Neuron (in vitro differentiated cells): Measurements from ENCODE around the gene ARL3.

ENCODE experiments used
- H2AFZ ChIP-seq: one replicate; pipeline ENCODE4 v1.6.1; 2013; ENCODE audit warnings: low read depth, mild to moderate bottlenecking, inconsistent platforms, low read length, moderate library complexity
- H3K27me3 ChIP-seq: one replicate; pipeline ENCODE4 v1.6.1; 2013; ENCODE audit warnings: low read length; ENCODE audit not compliant: insufficient read depth
- H3K36me3 ChIP-seq: one replicate; pipeline ENCODE4 v1.6.1; 2013; ENCODE audit warnings: low read length; ENCODE audit not compliant: insufficient read depth
- H3K4me1 ChIP-seq: one replicate; pipeline ENCODE4 v1.6.1; 2013; ENCODE audit warnings: low read length; ENCODE audit not compliant: insufficient read depth
- H3K4me3 ChIP-seq: 2 replicates; pipeline ENCODE4 v1.5.1; 2013; ENCODE audit warnings: mild to moderate bottlenecking, low read length, moderate library complexity
- H3K9me3 ChIP-seq: one replicate; pipeline ENCODE4 v1.6.1; 2013; ENCODE audit warnings: low read length

The ARL3 gene

GRCh38 chr10:102656791-102657371 is 57.3 kb downstream of the ARL3 start:
- no peaks in the 10 kb centered on the region for H3K27me3 ChIP-seq
- peaks cover 19% of the 10 kb centered on the region for H3K4me1 ChIP-seq
- H3K9me3 ChIP-seq = no peaks in the 10 kb centered on the region
- H3K36me3 ChIP-seq = peaks cover 63% of the 10 kb centered on the region
- H3K4me3 ChIP-seq = no peak overlapping the region
- H2AFZ ChIP-seq = no peak overlapping the region

DNA sequence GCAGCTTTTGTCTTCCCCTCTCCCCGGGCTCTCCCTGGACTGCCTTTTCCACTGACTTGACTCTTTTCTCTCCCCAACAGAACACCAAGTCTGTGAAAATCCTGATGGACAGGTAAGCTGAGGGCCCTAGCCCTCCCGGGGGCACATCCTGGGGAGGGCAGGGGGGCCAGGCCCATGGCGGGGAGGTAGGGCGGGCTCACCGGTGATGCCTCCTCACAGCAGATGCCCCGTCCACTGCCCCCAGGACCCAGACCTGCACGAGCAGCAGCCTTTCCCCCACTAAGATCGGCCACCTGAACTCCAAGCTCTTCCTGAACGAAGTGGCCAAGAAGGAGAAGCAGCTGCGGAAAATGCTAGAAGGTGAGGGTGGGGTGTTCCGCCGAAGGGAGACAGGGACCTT is 58.2 kb downstream of the ARL3 start:
- peaks cover 71% of the 10 kb centered on the region for H3K36me3 ChIP-seq
- H3K27me3 ChIP-seq = no peaks in the 10 kb centered on the region
- no peak overlapping the region for H3K4me3 ChIP-seq
- peaks cover 22% of the 10 kb centered on the region for H3K4me1 ChIP-seq
- no peaks in the 10 kb centered on the region for H3K9me3 ChIP-seq
- H2AFZ ChIP-seq = no peak overlapping the region

GRCh38 chr10:102654969-102655368 is 59.2 kb downstream of the ARL3 start:
- Histone ChIP-seq H3K36me3 (peaks cover 73% of the 10 kb centered on the region), H3K9me3 (no peaks in the 10 kb centered on the region), H3K4me3 (no peak overlapping the region), H3K4me1 (peaks cover 27% of the 10 kb centered on the region), H3K27me3 (no peaks in the 10 kb centered on the region), H2AFZ (no peak overlapping the region)

DNA sequence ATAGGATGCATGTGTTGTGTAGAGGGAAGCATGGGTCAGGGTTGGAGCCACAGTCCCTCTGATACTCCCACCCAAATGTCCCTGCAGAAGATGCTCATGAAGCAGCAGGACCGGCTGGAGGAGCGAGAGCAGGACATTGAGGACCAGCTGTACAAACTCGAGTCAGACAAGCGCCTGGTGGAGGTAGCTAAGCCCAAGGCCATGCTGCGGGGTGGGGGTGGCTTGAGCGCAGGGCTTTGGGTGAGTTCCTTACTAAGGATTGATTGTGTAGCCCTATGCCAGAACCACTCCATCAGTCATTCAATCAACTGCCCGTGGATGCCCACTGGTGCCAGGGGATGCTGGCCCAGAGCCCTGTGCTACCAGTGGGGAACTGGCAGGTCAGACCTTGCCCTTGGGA is 59.6 kb downstream of the ARL3 start:
- H3K4me1 ChIP-seq = peaks cover 31% of the 10 kb centered on the region
- H3K27me3 ChIP-seq = no peaks in the 10 kb centered on the region
- H2AFZ ChIP-seq = no peak overlapping the region
- H3K36me3 ChIP-seq = peaks cover 73% of the 10 kb centered on the region
- H3K9me3 ChIP-seq = no peaks in the 10 kb centered on the region
- no peak overlapping the region for H3K4me3 ChIP-seq

DNA sequence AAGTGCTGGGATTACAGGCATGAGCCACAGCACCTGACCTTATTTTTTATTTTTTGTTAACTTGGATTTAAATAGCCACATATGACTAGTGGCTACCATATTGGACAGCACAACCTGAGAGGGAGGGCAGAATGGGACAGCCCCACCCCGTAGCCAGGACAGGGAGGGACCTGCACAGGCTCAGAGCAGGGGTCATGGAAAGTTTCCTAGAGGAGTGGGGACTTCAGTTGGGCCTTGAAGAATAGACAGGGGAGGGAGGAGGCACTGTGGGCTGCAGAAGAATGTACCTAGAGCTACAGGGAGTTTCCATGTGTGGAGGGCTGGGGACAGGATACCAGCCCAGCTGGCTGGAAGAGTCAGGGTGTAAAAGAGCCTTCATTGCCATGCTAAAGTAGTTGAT is 61.1 kb downstream of the ARL3 start:
- peaks cover 66% of the 10 kb centered on the region for H3K36me3 ChIP-seq
- H2AFZ ChIP-seq = no peak overlapping the region
- no peaks in the 10 kb centered on the region for H3K9me3 ChIP-seq
- H3K27me3 ChIP-seq = no peaks in the 10 kb centered on the region
- H3K4me1 ChIP-seq = peaks cover 46% of the 10 kb centered on the region
- no peak overlapping the region for H3K4me3 ChIP-seq

GRCh38 chr10:102652170-102652916 is 61.9 kb downstream of the ARL3 start:
- no peak overlapping the region for H2AFZ ChIP-seq
- H3K4me1 ChIP-seq = peaks cover 53% of the 10 kb centered on the region
- H3K36me3 ChIP-seq = peaks cover 64% of the 10 kb centered on the region
- no peaks in the 10 kb centered on the region for H3K9me3 ChIP-seq
- H3K4me3 ChIP-seq = no peak overlapping the region
- no peaks in the 10 kb centered on the region for H3K27me3 ChIP-seq

- H3K4me3 ChIP-seq = no peak overlapping the region
- no peak overlapping the region for H2AFZ ChIP-seq
- peaks cover 57% of the 10 kb centered on the region for H3K36me3 ChIP-seq
- no peaks in the 10 kb centered on the region for H3K9me3 ChIP-seq
- H3K4me1 ChIP-seq = peaks cover 60% of the 10 kb centered on the region
- no peaks in the 10 kb centered on the region for H3K27me3 ChIP-seq
Observed at GRCh38 chr10:102651455-102652169, 62.6 kb downstream of the ARL3 start.

DNA sequence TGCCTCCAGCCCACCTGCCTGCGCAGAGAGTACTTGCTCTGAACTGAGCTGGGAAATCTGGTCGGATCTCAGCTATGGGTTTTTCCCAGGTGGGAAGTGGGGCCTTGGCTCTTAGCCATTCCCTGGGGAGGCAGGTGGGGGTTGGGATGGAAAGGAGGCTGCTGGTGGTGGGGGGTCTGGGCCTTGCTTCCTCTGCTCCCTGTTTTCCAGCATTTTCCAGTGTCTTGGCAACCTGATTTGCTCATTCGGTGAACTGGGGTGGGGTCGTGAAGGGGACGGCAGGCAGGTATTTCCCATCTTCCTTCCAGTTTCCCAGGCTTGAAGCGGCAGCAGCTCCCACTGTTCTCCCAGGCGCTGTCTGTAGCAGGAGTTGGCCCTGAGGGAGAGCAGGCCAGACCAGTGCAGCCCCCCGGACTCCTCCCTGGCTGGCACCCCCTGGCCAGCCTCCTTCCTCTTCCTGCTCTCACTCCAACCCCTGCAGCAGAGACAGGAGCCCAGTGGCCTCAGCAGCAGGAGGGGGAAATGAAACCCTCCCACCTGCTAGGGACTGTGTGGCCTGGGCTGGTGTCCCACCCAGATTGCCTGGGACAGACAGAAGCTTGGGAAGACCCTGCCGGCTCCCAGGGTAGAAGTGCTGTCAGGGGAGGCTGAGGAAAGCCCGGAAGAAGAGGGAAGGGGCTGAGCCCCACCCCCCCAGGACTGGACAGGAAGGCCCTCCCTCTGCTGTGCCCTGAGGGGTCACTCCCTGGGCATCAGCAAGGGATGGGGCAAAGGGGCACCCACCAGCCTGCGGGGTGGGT is 63.3 kb downstream of the ARL3 start:
- Histone ChIP-seq H3K27me3 (no peaks in the 10 kb centered on the region), H3K4me3 (no peak overlapping the region), H3K4me1 (peaks cover 66% of the 10 kb centered on the region), H2AFZ (no peak overlapping the region), H3K36me3 (peaks cover 55% of the 10 kb centered on the region), H3K9me3 (no peaks in the 10 kb centered on the region)

- H3K36me3 ChIP-seq = peaks cover 46% of the 10 kb centered on the region
Observed at GRCh38 chr10:102649797-102650654, 64.2 kb downstream of the ARL3 start.

DNA sequence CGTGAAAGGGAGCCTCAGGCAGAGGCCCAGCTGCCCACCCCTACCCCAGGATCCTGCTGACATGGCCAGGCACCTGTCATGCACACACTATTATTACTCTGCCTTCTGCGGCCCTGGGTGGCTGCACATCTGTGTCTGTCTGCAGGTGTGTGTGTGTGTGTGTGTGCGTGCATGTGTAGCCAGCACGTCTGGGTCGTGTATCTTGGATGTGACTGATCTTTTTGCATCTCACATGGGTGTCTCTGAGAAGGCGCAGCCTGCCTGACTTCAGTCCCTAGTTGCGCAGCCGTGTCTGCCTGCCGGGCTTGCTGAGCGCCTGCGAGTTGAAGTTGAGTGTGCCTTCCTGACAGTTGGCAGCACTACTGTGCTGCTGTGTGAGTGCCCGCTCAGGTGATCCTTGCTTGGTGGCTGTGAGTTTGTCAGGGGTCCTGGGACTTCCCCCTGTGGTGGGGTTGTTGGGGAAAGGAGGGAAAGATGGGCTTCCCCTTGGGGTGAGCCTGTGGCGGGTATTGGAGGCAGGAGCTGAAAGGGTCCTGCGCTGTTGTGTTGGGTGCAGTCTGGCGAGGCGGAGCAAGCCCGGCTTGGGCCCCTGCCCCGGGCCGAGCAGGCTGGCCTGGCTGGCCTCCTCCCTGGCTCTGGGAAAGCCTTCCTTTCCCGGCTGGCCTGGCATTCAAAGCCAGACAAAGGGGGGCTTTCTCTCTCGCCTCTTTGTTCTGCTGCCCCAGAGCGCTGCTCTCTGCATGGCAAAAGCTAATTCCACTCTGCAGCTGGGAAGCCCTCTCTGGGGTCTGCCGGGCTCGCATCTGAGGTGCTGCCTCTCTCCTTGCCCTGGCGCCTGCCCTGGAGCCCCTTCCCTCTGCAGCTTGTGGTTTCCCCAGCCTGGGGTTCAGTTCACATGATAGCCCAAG is 65.1 kb downstream of the ARL3 start:
- peak overlapping the region; percentile 92 for H3K4me3 ChIP-seq
- H2AFZ ChIP-seq = no peak overlapping the region
- H3K27me3 ChIP-seq = no peaks in the 10 kb centered on the region
- peaks cover 66% of the 10 kb centered on the region for H3K4me1 ChIP-seq
- H3K36me3 ChIP-seq = peaks cover 39% of the 10 kb centered on the region
- H3K9me3 ChIP-seq = no peaks in the 10 kb centered on the region

More at GRCh38 chr10:102649797-102650654, 64.2 kb downstream of the ARL3 start:
- Histone ChIP-seq H3K4me3 (peak overlapping the region; percentile 92), H3K9me3 (no peaks in the 10 kb centered on the region), H2AFZ (no peak overlapping the region), H3K27me3 (no peaks in the 10 kb centered on the region), H3K4me1 (peaks cover 66% of the 10 kb centered on the region)

DNA sequence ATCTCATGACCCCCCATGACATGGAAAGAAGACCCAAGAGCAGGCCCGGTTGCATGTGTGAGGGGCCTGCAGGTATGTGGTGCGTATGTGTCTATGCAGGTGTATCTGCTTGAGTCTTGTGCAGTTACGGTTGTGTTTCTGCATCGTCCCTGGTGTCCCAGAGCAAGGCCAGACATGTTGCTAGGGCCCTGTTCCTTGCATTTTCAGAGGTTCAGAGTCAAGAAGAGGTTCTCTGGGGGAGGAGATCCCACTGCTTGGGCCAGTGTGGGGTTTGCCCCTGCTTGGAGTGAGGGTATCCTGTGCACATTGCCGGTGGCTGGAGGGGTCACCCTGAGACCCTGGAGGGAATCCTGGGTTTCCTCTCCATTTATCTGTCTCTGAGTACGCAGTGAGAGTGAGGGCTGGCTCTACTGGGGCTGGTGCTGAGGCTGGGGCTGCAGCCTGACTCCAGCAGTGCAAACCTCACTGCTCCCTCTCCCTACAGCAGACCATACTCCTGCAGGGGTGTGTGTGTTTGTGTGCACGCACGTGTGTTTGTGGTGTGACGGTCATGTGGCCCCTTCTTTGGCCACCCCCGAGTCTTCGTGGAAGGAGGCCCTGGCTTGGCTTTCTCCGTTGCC is 65.8 kb downstream of the ARL3 start:
- peaks cover 66% of the 10 kb centered on the region for H3K4me1 ChIP-seq
- H2AFZ ChIP-seq = no peak overlapping the region
- peaks cover 32% of the 10 kb centered on the region for H3K36me3 ChIP-seq
- H3K4me3 ChIP-seq = peak overlapping the region; percentile 92
- H3K9me3 ChIP-seq = no peaks in the 10 kb centered on the region
- H3K27me3 ChIP-seq = no peaks in the 10 kb centered on the region
